GM06990 (cell line): ENCODE results near the gene MDFI.

Experiments used
- DNase-seq: peaks from one replicate; pipeline ENCODE4 v3.0.0-alpha.2; 2011; ENCODE audit not compliant: insufficient read length; ENCODE audit errors: extremely low read depth
- H3K27me3 ChIP-seq: replicated peaks from 2 replicates; pipeline ENCODE4 v1.6.0; 2011; ENCODE audit warnings: low read length; ENCODE audit not compliant: control insufficient read depth, insufficient read depth
- H3K36me3 ChIP-seq: 2 replicates; pipeline ENCODE4 v1.5.1; 2011; ENCODE audit warnings: low read length; ENCODE audit not compliant: control insufficient read depth, insufficient read depth
- H3K4me3 ChIP-seq: replicated peaks from 2 replicates; pipeline ENCODE4 v1.5.1; 2011; ENCODE audit warnings: low read depth, mild to moderate bottlenecking, control low read depth, low read length
- CTCF ChIP-seq: IDR thresholded peaks from 2 replicates; pipeline ENCODE4 v1.5.1; 2011; ENCODE audit warnings: low read length, control low read depth, mild to moderate bottlenecking, inconsistent platforms; ENCODE audit not compliant: insufficient read depth, poor library complexity, severe bottlenecking

Gene MDFI

DNA sequence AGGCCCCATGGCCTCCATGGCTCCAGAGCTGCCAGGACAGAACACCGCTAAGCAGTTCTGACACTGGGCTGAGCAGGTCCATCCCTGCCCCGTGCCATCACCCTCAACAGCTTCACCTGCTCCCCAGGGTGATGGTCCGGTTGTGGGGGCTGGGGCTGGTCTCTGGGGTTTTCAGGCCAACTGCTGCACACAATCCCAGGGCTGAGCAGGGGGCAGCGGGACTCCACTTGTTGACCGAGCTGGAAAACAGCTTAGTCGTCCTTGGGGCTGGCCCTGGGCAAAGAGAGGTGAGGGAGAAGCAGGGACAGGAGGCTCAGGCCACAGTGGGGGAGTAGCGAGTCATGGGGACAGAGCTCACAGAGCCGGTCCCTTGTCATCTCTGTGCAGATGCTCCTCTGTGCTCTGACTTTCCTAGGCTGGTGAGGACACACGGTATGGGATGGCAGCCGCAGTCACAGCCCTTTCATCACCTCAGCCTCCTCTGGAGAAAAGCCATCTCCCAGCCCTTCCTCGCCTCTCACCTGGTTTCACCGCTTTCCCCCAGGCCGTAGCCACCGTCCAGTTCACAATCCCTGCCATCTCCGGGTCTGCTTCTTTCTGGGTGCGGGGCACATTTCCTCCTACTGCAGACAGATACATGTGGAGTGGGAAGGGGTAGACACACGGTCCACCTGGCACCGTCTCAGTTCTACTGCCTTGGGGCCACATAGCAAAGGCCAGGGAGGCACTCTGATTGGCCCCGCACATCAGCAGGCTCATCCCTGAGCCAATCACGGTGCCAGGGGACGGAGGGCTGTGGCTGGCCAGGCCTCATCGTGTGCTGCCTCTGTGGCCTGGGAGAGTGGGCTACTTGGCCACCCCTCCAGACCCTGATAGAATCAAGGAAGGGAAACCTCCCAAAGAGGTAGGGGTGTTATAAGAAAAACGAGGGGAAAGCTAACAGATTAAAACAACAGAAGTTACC lies 19.1 kb downstream of the MDFI start:
- Histone ChIP-seq H3K36me3 (no peaks in the 10 kb centered on the region), H3K27me3 (peaks cover 2% of the 10 kb centered on the region), H3K4me3 (no peak overlapping the region)
- DNase-seq, result no peak
- TF ChIP-seq CTCF, result no peak

GRCh38 chr6:41658636-41659035 lies 20.4 kb downstream of the MDFI start:
- DNase-seq, result no peak
- no peak for TF ChIP-seq CTCF
- Histone ChIP-seq H3K4me3 (no peak overlapping the region), H3K36me3 (no peaks in the 10 kb centered on the region), H3K27me3 (peaks cover 2% of the 10 kb centered on the region)

DNA sequence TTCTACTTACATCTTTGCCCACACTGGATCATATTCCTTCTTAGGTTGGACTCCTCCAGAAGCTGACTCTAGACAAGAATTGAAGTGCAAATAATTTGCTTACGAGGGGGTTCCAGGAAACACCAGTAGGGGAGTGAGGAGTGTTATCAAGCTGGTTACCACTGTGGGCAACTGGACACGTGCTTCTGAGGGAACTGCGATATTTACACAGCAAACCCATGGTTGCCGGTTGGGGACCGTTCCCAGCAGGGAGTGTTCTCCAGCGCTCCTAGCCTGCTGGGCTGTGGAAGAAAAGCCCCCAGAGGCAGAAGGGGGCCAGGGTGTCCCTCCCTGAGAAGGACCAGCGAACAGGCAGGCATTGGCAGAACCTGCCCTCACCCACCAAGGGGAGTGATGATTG lies 21.7 kb downstream of the MDFI start:
- Histone ChIP-seq H3K27me3 (peaks cover 2% of the 10 kb centered on the region), H3K4me3 (no peak overlapping the region), H3K36me3 (no peaks in the 10 kb centered on the region)
- TF ChIP-seq CTCF, result no peak
- no peak for DNase-seq

- no peak for DNase-seq
- no peak overlapping the region for H3K4me3 ChIP-seq
- peaks cover 2% of the 10 kb centered on the region for H3K27me3 ChIP-seq
- no peaks in the 10 kb centered on the region for H3K36me3 ChIP-seq
- no peak for TF ChIP-seq CTCF
Measured at GRCh38 chr6:41663568-41663967, 25.3 kb downstream of the MDFI start.

DNA sequence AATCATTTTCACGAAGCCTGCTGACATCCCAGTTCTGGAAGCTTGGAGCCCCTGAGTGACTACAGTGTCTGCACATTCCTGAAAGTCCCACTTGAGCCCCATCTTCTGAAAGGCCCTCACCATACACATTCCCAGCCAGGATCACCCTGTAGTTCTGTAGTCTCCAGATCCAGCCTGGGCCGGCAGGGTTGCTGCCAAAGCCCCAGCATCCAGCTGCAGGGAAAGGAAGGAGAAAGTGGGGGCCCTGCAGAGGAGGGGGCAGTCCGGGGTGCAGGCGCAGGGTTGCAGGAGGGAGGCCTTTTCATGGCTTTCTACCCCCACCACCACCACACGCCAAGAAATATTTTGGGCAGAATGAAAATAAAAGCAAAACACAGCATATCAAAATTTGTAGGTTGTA lies 26.0 kb downstream of the MDFI start:
- Histone ChIP-seq H3K4me3 (no peak overlapping the region), H3K36me3 (no peaks in the 10 kb centered on the region), H3K27me3 (peaks cover 2% of the 10 kb centered on the region)
- DNase-seq, result no peak
- TF ChIP-seq CTCF, result no peak

DNA sequence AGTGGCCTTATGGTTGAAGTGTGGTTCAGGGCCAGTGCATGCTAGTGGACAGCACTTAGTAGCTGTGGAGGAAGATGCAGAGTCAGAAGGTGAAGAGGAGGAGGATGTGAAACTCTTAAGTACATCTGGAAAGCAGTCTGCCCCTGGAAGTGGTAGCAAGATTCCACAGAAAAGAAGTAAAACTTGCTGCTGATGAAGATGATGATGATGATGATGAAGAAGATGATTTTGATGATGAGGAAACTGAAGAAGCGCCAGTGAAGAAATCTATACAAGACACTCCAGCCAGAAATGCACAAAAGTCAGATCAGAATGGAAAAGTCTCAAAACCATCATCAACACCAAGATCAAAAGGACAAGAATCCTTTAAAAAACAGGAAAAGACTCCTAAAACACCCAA lies 28.9 kb downstream of the MDFI start:
- no peaks in the 10 kb centered on the region; the same call in 1 of the 2 replicates for H3K27me3 ChIP-seq
- DNase-seq, result no peak
- H3K4me3 ChIP-seq, result no peak overlapping the region
- TF ChIP-seq CTCF, result no peak
- no peaks in the 10 kb centered on the region for H3K36me3 ChIP-seq
